CD8-positive, alpha-beta memory T cell (primary cell): ENCODE results near the gene TOR1B. TPM values are rescaled to one million over a fixed set of nuclear protein-coding genes. Genes with fewer than 3 reads are reported as not detected.
A peak's percentile ranks its signal among the peaks of the same experiment; 100 is the strongest.
"Not testable (repeated sequence)": the region's sequence is repeated elsewhere in the genome, so short reads cannot be mapped to it uniquely, and the experiment has no call there.

Source experiments
- CTCF ChIA-PET: fragments of 350-600 bp; sonication (Branson Sonifier 250); formaldehyde crosslinking; loops from one replicate; lab custom pipeline; 2021; ENCODE audit warnings: antibody characterized with exemption; lab: Charles Lee
- POLR2A ChIA-PET: fragments of 350-600 bp; sonication (Branson Sonifier 250); formaldehyde crosslinking; loops from one replicate; lab custom pipeline; 2021; ENCODE audit warnings: antibody characterized with exemption; lab: Charles Lee
- DNase-seq, 5 donors: peaks; one replicate each; pipeline versions ENCODE4 v3.0.0 to v3.0.0-alpha.2; 2020 to 2022; ENCODE audit warnings: mixed read lengths in 1 of 5
- H3K27ac ChIP-seq: one replicate; pipeline ENCODE4 v1.7.0; 2013; ENCODE audit warnings: low read depth, mild to moderate bottlenecking, low read length, moderate library complexity
- H3K27me3 ChIP-seq: 2 replicates; pipeline ENCODE4 v1.7.0; 2013; ENCODE audit warnings: low read length, mild to moderate bottlenecking; ENCODE audit not compliant: insufficient read depth, poor library complexity, severe bottlenecking
- H3K36me3 ChIP-seq: 2 replicates; pipeline ENCODE4 v1.7.0; 2013; ENCODE audit warnings: mild to moderate bottlenecking, low read length, moderate library complexity; ENCODE audit not compliant: insufficient read depth
- H3K4me1 ChIP-seq: 2 replicates; pipeline ENCODE4 v1.7.0; 2013; ENCODE audit warnings: mild to moderate bottlenecking, low read length, moderate library complexity; ENCODE audit not compliant: insufficient read depth
- H3K4me3 ChIP-seq: 2 replicates; pipeline ENCODE4 v1.7.0; 2013; ENCODE audit warnings: mild to moderate bottlenecking, low read length
- H3K9me3 ChIP-seq: 2 replicates; pipeline ENCODE4 v1.7.0; 2013; ENCODE audit warnings: mild to moderate bottlenecking, low read length
- H3K27ac Mint-ChIP-seq, 8 donors: one replicate each; pipeline ENCODE4 v1.8.0; 2020 to 2021; ENCODE audit warnings: mixed read lengths in 8 of 8, mild to moderate bottlenecking in 6 of 8, inconsistent platforms in 3 of 8, moderate library complexity in 3 of 8
- H3K27me3 Mint-ChIP-seq, 2 donors: one replicate each; pipeline ENCODE4 v1.8.0; 2020 to 2021; ENCODE audit warnings: mixed read lengths in 2 of 2, mild to moderate bottlenecking in 1 of 2, moderate library complexity in 1 of 2
- H3K36me3 Mint-ChIP-seq, 3 donors: one replicate each; pipeline ENCODE4 v1.8.0; 2020 to 2021; ENCODE audit warnings: mixed read lengths in 3 of 3, inconsistent platforms in 1 of 3, mild to moderate bottlenecking in 1 of 3
- H3K4me1 Mint-ChIP-seq, 3 donors: one replicate each; pipeline ENCODE4 v1.8.0; 2020 to 2021; ENCODE audit warnings: mixed read lengths in 3 of 3, inconsistent platforms in 1 of 3, mild to moderate bottlenecking in 1 of 3
- H3K4me3 Mint-ChIP-seq, 7 donors: one replicate each; pipeline ENCODE4 v1.8.0; 2020 to 2021; ENCODE audit warnings: mixed read lengths in 7 of 7, mild to moderate bottlenecking in 6 of 7, moderate library complexity in 4 of 7, inconsistent platforms in 2 of 7
- H3K9me3 Mint-ChIP-seq, 5 donors: one replicate each; pipeline ENCODE4 v1.8.0; 2020 to 2022; ENCODE audit warnings: mixed read lengths in 5 of 5, mild to moderate bottlenecking in 3 of 5, moderate library complexity in 2 of 5, inconsistent platforms in 1 of 5
- polyA plus RNA-seq: library from polyadenylated mRNA; unstranded; fragments of 300-500 nt; fragmentation: Illumina TruSeq; gene quantifications from one replicate; pipeline ENCODE4 v1.2.3, GENCODE V29; 2021
- total RNA-seq, 2 experiments: library from RNA; stranded (reverse); gene quantifications; one replicate each; pipeline ENCODE4 v1.2.3, GENCODE V29; 2021

TOR1B gene
- total and polyA plus RNA-seq, 3 experiments from 2014 or later = 24.6 to 32.8 (median 27.1) TPM

- Mint-ChIP-seq H3K9me3 (no peaks in the 10 kb centered on the region), H3K27ac (peak overlapping the region in 2 of 8 donors; percentile 4 to 92), H3K4me1 (peaks cover 6 to 13% (median 7%) of the 10 kb centered on the region in 3 donors), H3K4me3 (peak overlapping the region in 1 of 7 donors; percentile 12), H3K36me3 (no peaks in the 10 kb centered on the region), H3K27me3 (peaks cover 5 to 17% of the 10 kb centered on the region in 2 donors)
- H3K27me3 ChIP-seq = no peaks in the 10 kb centered on the region
- CTCF ChIA-PET = interaction anchor here (1.1 to 1.9 kb wide), 3 partner anchors 13 to 638 kb away, joined by 4 to 7 read pairs (median 5); no protein-coding TSS in a partner anchor
- H3K4me1 ChIP-seq = peaks cover 10% of the 10 kb centered on the region
- H3K9me3 ChIP-seq = no peaks in the 10 kb centered on the region
- no peak for DNase-seq
- H3K27ac ChIP-seq = peak overlapping the region; percentile 25
- H3K36me3 ChIP-seq = no peaks in the 10 kb centered on the region
- no peak overlapping the region for H3K4me3 ChIP-seq
- POLR2A ChIA-PET = no interaction called here
These were observed 25.2 kb upstream of the TOR1B start for GRCh38 chr9:129777769-129778130.

GRCh38 chr9:129778469-129778868, 24.5 kb upstream of the TOR1B start:
- POLR2A ChIA-PET = no interaction called here

GRCh38 chr9:129779560-129780190, 23.3 kb upstream of the TOR1B start:
- Mint-ChIP-seq H3K4me1 (peaks cover 7 to 17% (median 9%) of the 10 kb centered on the region in 3 donors), H3K9me3 (no peaks in the 10 kb centered on the region), H3K27ac (no peak overlapping the region), H3K36me3 (no peaks in the 10 kb centered on the region), H3K4me3 (no peak overlapping the region), H3K27me3 (peaks cover 5 to 7% of the 10 kb centered on the region in 2 donors)
- Histone ChIP-seq H3K36me3 (no peaks in the 10 kb centered on the region), H3K27ac (no peak overlapping the region), H3K4me1 (peaks cover 10% of the 10 kb centered on the region), H3K27me3 (no peaks in the 10 kb centered on the region), H3K4me3 (no peak overlapping the region), H3K9me3 (no peaks in the 10 kb centered on the region)
- CTCF ChIA-PET = interaction anchor here (2.0 kb wide), 1 partner anchor 42 kb away, joined by 12 read pairs; no protein-coding TSS in a partner anchor
- POLR2A ChIA-PET = no interaction called here
- no peak for DNase-seq

More at GRCh38 chr9:129778469-129778868, 24.5 kb upstream of the TOR1B start:
- CTCF ChIA-PET = interaction anchor here (1.5 kb wide), 1 partner anchor 639 kb away, joined by 5 read pairs; no protein-coding TSS in a partner anchor
- H3K27me3 ChIP-seq = no peaks in the 10 kb centered on the region
- Mint-ChIP-seq H3K36me3 (no peaks in the 10 kb centered on the region), H3K9me3 (no peaks in the 10 kb centered on the region), H3K4me3 (no peak overlapping the region), H3K4me1 (peaks cover 6 to 13% (median 7%) of the 10 kb centered on the region in 3 donors), H3K27ac (no peak overlapping the region), H3K27me3 (peaks cover 5 to 15% of the 10 kb centered on the region in 2 donors)
- no peak overlapping the region for H3K27ac ChIP-seq
- H3K4me3 ChIP-seq = no peak overlapping the region
- no peak for DNase-seq
- no peaks in the 10 kb centered on the region for H3K36me3 ChIP-seq
- H3K4me1 ChIP-seq = peaks cover 10% of the 10 kb centered on the region
- H3K9me3 ChIP-seq = no peaks in the 10 kb centered on the region

- DNase-seq = no peak
- peak overlapping the region in 1 of 8 donors; percentile 37 for H3K27ac Mint-ChIP-seq
- ChIA-PET POLR2A (no interaction called here), CTCF (interaction anchor here (1.2 to 5.9 kb wide), 7 partner anchors 9 to 650 kb away, joined by 3 to 59 read pairs (median 6); no protein-coding TSS in a partner anchor)
- Histone ChIP-seq H3K4me1 (peaks cover 10% of the 10 kb centered on the region), H3K36me3 (no peaks in the 10 kb centered on the region), H3K4me3 (no peak overlapping the region), H3K27ac (no peak overlapping the region), H3K27me3 (no peaks in the 10 kb centered on the region), H3K9me3 (no peaks in the 10 kb centered on the region)
- no peak overlapping the region for H3K4me3 Mint-ChIP-seq
- H3K4me1 Mint-ChIP-seq = peaks cover 7 to 17% (median 9%) of the 10 kb centered on the region in 3 donors
- H3K9me3 Mint-ChIP-seq = no peaks in the 10 kb centered on the region
- H3K27me3 Mint-ChIP-seq = peaks cover 3 to 5% of the 10 kb centered on the region in 2 donors
- H3K36me3 Mint-ChIP-seq = no peaks in the 10 kb centered on the region
These were observed 21.9 kb upstream of the TOR1B start for GRCh38 chr9:129781131-129781530.

- H3K9me3 Mint-ChIP-seq = no peaks in the 10 kb centered on the region
- H3K27me3 Mint-ChIP-seq = peaks cover 4 to 5% of the 10 kb centered on the region in 2 donors
- no peak overlapping the region for H3K4me3 Mint-ChIP-seq
- ChIA-PET CTCF (interaction anchor here (1.2 to 5.9 kb wide), 5 partner anchors 9 to 651 kb away, joined by 3 to 59 read pairs (median 5); no protein-coding TSS in a partner anchor), POLR2A (no interaction called here)
- Histone ChIP-seq H3K27me3 (no peaks in the 10 kb centered on the region), H3K4me1 (peaks cover 6% of the 10 kb centered on the region), H3K27ac (no peak overlapping the region), H3K4me3 (no peak overlapping the region), H3K36me3 (no peaks in the 10 kb centered on the region), H3K9me3 (no peaks in the 10 kb centered on the region)
- no peak overlapping the region for H3K27ac Mint-ChIP-seq
- no peak for DNase-seq
- H3K36me3 Mint-ChIP-seq = no peaks in the 10 kb centered on the region
- peaks cover 7 to 14% (median 9%) of the 10 kb centered on the region in 3 donors for H3K4me1 Mint-ChIP-seq
These were observed 21.0 kb upstream of the TOR1B start for GRCh38 chr9:129781981-129782380.

GRCh38 chr9:129783516-129784361, 19.2 kb upstream of the TOR1B start:
- Histone ChIP-seq H3K27ac (no peak overlapping the region), H3K36me3 (no peaks in the 10 kb centered on the region), H3K9me3 (no peaks in the 10 kb centered on the region), H3K27me3 (no peaks in the 10 kb centered on the region), H3K4me1 (no peaks in the 10 kb centered on the region), H3K4me3 (no peak overlapping the region)
- CTCF ChIA-PET = interaction anchor here (0.7 to 5.9 kb wide), 14 partner anchors 8 to 653 kb away, joined by 3 to 59 read pairs (median 4); no protein-coding TSS in a partner anchor
- H3K27ac Mint-ChIP-seq = peak overlapping the region in 1 of 8 donors; percentile 1
- no peak overlapping the region for H3K4me3 Mint-ChIP-seq
- no peaks in the 10 kb centered on the region for H3K36me3 Mint-ChIP-seq
- peak; percentile 40 to 79 (median 63) for DNase-seq
- H3K4me1 Mint-ChIP-seq = peaks cover 0 to 5% (median 3%) of the 10 kb centered on the region in 3 donors
- H3K27me3 Mint-ChIP-seq = peaks cover 11 to 14% of the 10 kb centered on the region in 2 donors
- POLR2A ChIA-PET = no interaction called here
- no peaks in the 10 kb centered on the region for H3K9me3 Mint-ChIP-seq

- H3K27me3 Mint-ChIP-seq = peaks cover 7 to 17% of the 10 kb centered on the region in 2 donors
- H3K27me3 ChIP-seq, H3K4me3 Mint-ChIP-seq, H3K4me1 ChIP-seq, POLR2A ChIA-PET, DNase-seq, H3K9me3 Mint-ChIP-seq, H3K4me1 Mint-ChIP-seq, H3K36me3 ChIP-seq, H3K4me3 ChIP-seq, H3K9me3 ChIP-seq, H3K36me3 Mint-ChIP-seq, H3K27ac Mint-ChIP-seq, H3K27ac ChIP-seq: not testable (repeated sequence)
- CTCF ChIA-PET = interaction anchor here (0.7 to 5.9 kb wide), 7 partner anchors 8 to 654 kb away, joined by 3 to 59 read pairs (median 5); no protein-coding TSS in a partner anchor
These were observed 18.0 kb upstream of the TOR1B start for GRCh38 chr9:129784970-129785369.
